Fibroblast of skin of right biceps (primary cell): ENCODE measurements around the gene TLR5.

Source experiments
- DNase-seq: peaks from one replicate; pipeline ENCODE4 v3.0.0-alpha.2; 2013

The TLR5 gene

DNA sequence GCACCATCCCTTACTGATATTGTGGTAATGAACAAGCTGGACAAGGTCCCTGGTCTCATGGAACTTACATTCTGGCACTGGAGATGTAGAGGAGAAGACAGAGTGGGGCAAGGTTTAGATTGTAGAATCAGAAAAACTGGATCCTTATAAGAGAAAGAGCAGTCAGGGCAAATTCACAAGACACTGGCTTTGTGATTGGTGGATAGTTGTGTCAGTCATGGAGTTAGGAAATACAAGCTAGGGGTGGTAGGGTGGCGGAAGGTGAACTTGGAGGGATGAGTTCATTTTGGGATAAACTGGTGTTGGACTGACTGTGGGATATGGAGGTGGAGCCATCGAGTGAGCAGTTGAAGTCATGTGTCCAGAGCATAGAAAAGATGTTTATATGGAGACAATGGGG, 3.7 kb upstream of the TLR5 start:
- no peak for DNase-seq

DNA sequence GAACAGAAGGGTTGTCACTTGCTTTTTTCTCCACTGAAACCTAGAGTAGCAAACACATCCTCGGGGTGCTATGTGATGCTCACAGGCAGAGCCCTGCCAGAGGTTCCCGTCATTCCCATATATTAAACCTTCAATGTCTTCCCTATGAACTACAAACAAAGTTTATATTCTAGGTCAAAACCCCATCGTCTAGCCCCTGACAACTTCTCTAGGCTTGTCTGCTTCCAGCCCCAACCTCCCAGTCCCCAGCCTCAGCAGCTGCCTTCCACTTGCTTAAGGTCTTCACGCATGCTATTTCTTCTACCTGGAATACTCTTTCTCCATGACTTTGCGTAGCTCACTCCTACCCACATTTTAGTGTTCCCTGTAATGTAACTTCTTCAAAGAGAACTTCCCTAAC, 1.9 kb upstream of the TLR5 start:
- DNase-seq, result no peak

DNA sequence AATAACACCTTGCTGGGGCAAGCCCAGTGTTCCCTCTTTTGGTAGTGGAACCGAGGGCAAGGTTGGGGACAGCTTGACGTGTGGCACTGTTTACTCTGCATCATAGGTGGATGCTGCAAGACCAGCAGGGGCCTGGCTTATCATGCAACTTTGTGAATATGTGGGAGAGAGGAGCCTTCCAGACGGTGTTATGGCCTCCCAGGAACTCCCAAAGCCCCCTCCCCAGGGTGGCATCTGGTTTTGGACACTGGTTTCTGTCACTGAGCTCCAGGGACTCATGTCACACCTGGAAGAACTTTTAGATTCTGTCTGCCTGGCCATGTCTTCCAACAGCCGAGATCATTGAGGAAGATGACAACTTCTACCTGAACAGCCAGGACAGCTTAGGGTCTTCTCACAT, 1.4 kb upstream of the TLR5 start:
- DNase-seq, result no peak

- no peak for DNase-seq
Observed at GRCh38 chr1:223143537-223144248, 645 bp upstream of the TLR5 start.

DNA sequence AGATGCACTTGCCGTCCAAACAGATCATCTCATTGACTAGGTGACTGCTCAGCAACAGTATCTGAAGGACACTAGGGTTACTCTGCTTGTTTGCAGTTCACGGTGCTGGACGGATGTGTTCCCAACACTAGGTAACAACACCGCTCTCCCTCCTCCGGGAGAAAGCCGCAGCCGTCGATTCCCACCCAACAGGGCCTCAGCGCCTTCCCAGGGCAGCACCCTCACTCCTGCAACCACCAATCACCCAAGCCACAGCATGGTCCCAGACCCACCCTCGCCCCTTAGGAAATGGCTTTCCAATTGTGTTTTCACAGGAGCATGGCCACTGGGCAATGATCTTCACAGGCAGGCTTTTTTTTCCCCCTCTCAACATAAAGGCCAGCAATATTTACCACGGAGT, 779 bp downstream of the TLR5 start:
- DNase-seq, result no peak

GRCh38 chr1:223140611-223141405, 2.2 kb downstream of the TLR5 start:
- no peak for DNase-seq

- peak; percentile 62 for DNase-seq
Observed at GRCh38 chr1:223137455-223138085, 5.5 kb downstream of the TLR5 start.

- no peak for DNase-seq
Observed at GRCh38 chr1:223136086-223136485, 7.0 kb downstream of the TLR5 start.

DNA sequence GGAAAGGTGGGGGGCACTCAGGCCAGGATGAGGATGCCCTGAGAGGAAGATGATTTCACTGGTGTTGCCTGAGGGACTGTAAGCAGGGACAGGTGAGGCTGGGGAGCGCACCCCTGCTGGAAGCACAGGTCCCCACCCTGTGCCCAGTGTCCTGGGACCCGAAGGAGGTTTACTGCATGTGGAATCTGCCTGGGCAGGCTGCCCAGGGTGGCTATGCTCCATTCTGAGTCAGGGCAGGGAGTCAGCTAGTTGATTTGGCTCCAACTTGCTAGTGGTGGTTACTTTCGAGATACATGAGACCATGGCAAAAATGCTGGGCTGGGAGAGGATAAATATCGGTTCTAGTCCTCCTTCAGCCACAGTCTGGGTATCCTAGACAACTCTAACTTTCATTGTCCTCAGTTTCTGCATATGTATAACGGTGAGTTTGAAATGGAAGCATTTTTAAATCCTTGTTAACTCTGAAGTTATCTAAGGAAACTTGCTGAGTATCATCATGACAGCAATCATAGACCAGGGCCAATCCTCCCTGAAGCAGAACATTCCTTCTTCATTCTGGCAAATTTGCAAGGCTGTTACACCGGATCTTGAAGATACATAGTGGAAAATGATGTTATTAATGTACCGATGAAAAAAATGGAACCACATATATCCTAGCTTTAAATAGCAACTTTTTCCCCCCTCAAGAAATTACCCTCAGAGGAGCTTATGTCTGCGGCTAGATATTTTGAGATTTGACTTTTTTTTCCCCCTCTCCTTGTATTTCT, 7.7 kb downstream of the TLR5 start:
- DNase-seq, result peak; percentile 73

- peak; percentile 76 for DNase-seq
Observed at GRCh38 chr1:223133824-223134435, 9.1 kb downstream of the TLR5 start.

GRCh38 chr1:223133306-223133823, 9.7 kb downstream of the TLR5 start:
- no peak for DNase-seq

- DNase-seq, result peak; percentile 30
Observed at GRCh38 chr1:223129229-223129901, 13.7 kb downstream of the TLR5 start.

GRCh38 chr1:223126741-223127140, 16.3 kb downstream of the TLR5 start:
- no peak for DNase-seq

DNA sequence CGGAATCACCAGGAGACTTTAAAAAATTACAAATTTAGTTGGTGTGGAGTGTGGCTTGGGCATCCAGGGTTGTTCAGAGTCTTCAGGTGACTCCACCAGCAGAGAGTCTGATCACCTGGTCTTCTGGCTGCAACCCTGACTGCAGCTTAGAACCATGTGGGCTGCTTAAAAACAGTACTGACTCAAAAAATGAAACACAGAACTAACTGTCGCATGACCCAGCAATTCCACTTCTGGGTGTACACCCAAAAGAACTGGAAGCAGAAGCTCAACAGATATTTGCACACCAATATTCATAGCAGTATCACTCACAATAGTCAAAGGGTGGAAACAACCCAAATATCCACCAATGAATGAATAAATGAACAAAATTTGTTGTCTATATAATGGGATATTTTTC, 17.3 kb downstream of the TLR5 start:
- DNase-seq, result no peak

DNA sequence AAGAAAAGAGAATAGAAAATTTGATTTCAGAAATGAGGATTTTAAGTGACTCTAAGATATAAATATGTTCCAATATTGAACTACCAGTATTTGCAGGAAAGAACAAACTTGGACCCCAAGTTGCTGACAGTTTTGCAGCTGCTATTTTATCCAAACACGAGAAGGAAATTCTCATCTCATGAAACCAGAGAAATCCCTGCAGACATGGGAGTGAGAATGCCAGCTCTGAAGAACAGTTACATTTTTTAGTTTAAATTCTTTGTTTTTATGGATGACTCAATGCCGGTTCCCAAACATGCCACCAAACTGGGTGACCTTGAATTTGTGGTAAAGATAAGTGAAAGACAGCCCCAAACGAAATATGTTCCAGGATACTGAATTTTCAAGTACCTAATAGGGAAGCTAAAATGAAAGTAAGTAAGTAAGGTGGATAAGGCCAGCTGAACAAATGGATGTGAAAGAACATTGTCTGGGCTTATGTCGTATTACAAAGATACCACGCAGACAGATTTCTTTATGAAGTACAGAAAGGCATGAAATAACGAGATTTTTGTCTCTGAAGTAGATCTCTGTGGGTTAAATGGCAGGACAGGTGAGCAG, 19.9 kb downstream of the TLR5 start:
- no peak for DNase-seq

- DNase-seq, result no peak
Observed at GRCh38 chr1:223118418-223118817, 24.6 kb downstream of the TLR5 start.

- DNase-seq, result no peak
Observed at GRCh38 chr1:223116950-223117349, 26.1 kb downstream of the TLR5 start.

DNA sequence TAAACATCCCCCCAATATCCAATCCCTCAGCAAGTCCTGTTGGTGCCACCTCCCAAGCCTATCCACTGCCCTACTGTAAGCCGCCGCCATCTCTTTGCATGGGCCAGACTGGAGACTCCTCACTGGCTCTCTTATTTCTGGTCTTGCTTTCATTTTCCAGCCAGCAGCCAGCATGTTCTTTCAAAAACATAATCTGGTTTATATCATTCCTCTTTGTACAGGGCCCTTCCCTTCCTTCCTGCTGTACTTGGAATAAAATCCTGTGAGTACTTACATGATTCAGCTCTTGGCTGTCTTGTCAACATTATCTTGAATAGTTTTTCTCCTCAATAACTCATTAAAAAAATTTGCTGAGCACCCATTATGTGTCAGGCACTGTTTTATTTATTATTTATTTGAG, 28.2 kb downstream of the TLR5 start:
- no peak for DNase-seq

DNA sequence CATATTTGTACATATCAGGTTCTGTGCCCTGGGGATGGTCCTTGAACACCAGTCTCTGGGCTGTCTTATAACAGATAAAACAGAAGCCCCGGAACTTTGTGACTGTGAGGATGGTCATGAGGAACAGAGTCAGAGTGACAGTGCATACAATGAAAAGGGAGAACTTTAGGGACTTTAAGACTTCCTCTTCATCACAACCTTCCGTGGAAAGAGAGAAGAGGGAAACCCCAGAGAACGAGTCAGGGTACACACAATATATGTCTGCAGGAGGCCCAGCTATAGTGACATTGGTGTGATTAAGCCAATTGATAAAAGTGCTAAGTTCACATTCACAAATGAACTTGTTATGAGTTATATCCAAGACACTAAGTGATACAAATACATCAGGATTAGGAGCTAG, 32.1 kb downstream of the TLR5 start:
- DNase-seq, result no peak

DNA sequence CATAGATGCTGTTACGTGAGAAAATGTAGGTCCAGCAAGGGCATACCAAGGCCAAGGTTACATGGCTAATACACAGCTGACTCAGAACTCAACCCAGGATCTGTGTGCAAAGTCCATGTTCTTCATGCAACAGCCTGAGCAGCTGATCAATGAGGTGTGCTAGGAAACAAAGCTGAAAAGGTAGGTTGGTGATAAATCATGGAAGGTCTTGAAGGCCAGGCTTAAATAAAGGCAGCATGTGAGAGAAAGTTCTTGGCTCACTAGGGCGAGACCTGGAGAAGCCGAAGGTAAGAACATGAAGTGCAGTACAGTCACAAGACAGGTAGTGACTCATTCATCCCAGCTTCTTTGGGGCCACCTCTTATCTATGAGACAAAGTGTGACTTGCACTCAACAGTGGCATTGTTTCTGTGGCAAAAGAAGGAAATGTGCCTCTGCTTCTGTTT, 33.4 kb downstream of the TLR5 start:
- no peak for DNase-seq

DNA sequence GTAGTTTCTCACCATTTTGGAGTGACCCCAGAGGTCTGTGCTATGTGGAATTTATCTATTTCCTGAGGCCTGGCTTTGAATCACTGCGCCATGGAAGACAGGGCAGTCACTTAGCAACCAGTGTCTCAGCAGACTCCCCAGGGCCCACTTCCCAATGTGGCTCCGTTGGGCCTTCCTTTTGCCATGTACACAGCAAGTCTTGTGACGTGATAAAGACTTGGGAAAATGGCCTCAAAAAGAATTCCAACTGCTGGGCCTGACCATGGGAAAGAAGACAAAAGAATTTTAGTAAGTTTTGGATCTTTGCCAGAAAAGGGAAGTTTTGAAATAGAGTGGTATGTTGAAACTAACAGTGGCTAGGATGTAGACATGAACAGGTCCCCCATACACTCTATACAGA, 36.2 kb downstream of the TLR5 start:
- peak; percentile 18 for DNase-seq
